Stomach (tissue), 9 donors: ENCODE measurements around the gene OGDH. TPM values are rescaled to one million over a fixed set of nuclear protein-coding genes. Genes with fewer than 3 reads are reported as not detected.

Experiments
- DNase-seq, 2 donors: peaks; one replicate each; pipeline versions ENCODE4 v3.0.0 to v3.0.0-alpha.2; 2013 to 2019
- H3K27ac ChIP-seq, 5 donors: fragments of 200-600 bp in 4 of 5; sonication (generic) in 4 of 5; one replicate each; pipeline ENCODE4 v1.5.1; 2013 to 2019; ENCODE audit warnings: mild to moderate bottlenecking in 1 of 5, moderate library complexity in 1 of 5
- H3K27me3 ChIP-seq, 3 donors: fragments of 200-600 bp; sonication (generic); one replicate each; pipeline ENCODE4 v1.5.1; 2017 to 2019; ENCODE audit warnings: mixed run types in 1 of 3
- H3K36me3 ChIP-seq, 4 donors: fragments of 200-600 bp; sonication (generic); 1 replicate in 3 of 4; 2 replicates in 1 of 4; pipeline ENCODE4 v1.5.1; 2016 to 2019
- H3K4me1 ChIP-seq, 4 donors: fragments of 200-600 bp; sonication (generic); one replicate each; pipeline ENCODE4 v1.5.1; 2016 to 2019
- H3K4me3 ChIP-seq, 4 donors: fragments of 200-600 bp; sonication (generic) in 3 of 4; one replicate each; pipeline ENCODE4 v1.5.1; 2016 to 2019; ENCODE audit warnings: mild to moderate bottlenecking in 1 of 4
- H3K9me3 ChIP-seq, 4 donors: fragments of 200-600 bp; sonication (generic); one replicate each; pipeline ENCODE4 v1.5.1; 2016 to 2019
- CTCF ChIP-seq, 7 experiments: fragments of 450-650 bp in 4 of 7; fragments of 200-600 bp in 3 of 7; sonication (generic) in 3 of 7; IDR thresholded peaks; one replicate each; pipeline ENCODE4 v1.5.1; 2016 to 2019; ENCODE audit warnings: antibody characterized with exemption in 7 of 7, control low read depth in 2 of 7, mild to moderate bottlenecking in 1 of 7
- EP300 ChIP-seq: sonication (generic); formaldehyde crosslinking; IDR thresholded peaks from one replicate; pipeline ENCODE4 v1.6.1; 2017; ENCODE audit warnings: antibody characterized with exemption
- POLR2A ChIP-seq, 4 donors: fragments of 450-650 bp; IDR thresholded peaks; one replicate each; pipeline ENCODE4 v1.6.1; 2016; ENCODE audit warnings: antibody characterized with exemption in 4 of 4, control low read depth in 2 of 4, mild to moderate bottlenecking in 1 of 4, moderate library complexity in 1 of 4
- POLR2AphosphoS5 ChIP-seq, 3 donors: sonication (generic); formaldehyde crosslinking; IDR thresholded peaks; one replicate each; pipeline ENCODE4 v1.6.1; 2016; ENCODE audit warnings: antibody characterized with exemption in 3 of 3
- WGBS, 5 donors: extraction: QIAGEN DNeasy Blood & Tissue Kit in 3 of 5; methylation state at CpG; one replicate each; pipeline versions ENCODE4 v1.1.5 to v1.1.7; 2013 to 2018; 5-methylcytosine and 5-hydroxymethylcytosine counted together
- intact Hi-C: fragments of 100-400 bp; cut with DNase I; formaldehyde crosslinking; loops from one replicate; pipeline ENCODE4 v1.15.1; 2023; ENCODE audit warnings: low total_unique reads
- polyA plus RNA-seq, 3 donors: library from polyadenylated mRNA; stranded (reverse); fragments of 200-250 nt; gene quantifications; one replicate each; pipeline ENCODE4 v1.2.3, GENCODE V29; 2013
- total RNA-seq, 5 donors: library from RNA; depleted of rRNA; stranded (reverse); fragments of >200 nt; gene quantifications; one replicate each; pipeline versions ENCODE4 v1.1.0 to v1.2.3, GENCODE V29; 2014 to 2016
- donor health status: healthy with polysubstance abuse.
- donor health status: Bipolar disorder and iron deficiency.
- donor health status: healthy.

OGDH gene
- total and polyA plus RNA-seq, 8 donors: 19.8 to 92.0 (median 31.3) TPM

- no peaks in the 10 kb centered on the region for H3K9me3 ChIP-seq
- H3K27ac ChIP-seq: peak overlapping the region in 2 of 5 donors; percentile 7 to 28
- H3K36me3 ChIP-seq: peaks cover 61 to 72% (median 70%) of the 10 kb centered on the region in 4 donors
- H3K27me3 ChIP-seq: no peaks in the 10 kb centered on the region
- DNase-seq: peak; percentile 73 to 88
- no peak for TF ChIP-seq POLR2A (IDR thresholded peaks at IDR 0.05)
- TF ChIP-seq EP300: no peak
- TF ChIP-seq CTCF (IDR thresholded peaks at IDR 0.05): peak in 5 of 7 experiments; percentile 89 to 98 (median 97)
- peak in 1 of 3 donors; percentile 60 for TF ChIP-seq POLR2AphosphoS5 (IDR thresholded peaks at IDR 0.05)
- 46 to 63% (median 60%) methylated on average over 7 to 13 of the region's 13 CpGs for WGBS, 5 donors
- H3K4me3 ChIP-seq: no peak overlapping the region
- H3K4me1 ChIP-seq: peaks cover 0 to 18% (median 4%) of the 10 kb centered on the region in 4 donors
- intact Hi-C loops: loop anchor here (10.0 kb wide), 2 partner anchors 70 to 320 kb away; partner anchors contain the start of gene NUDCD3
Observed at GRCh38 chr7:44565097-44565794, 41.2 kb upstream of the OGDH start.

- TF ChIP-seq CTCF (IDR thresholded peaks at IDR 0.05) (peak in 1 of 7 experiments; percentile 21), EP300 (no peak)
- H3K27me3 ChIP-seq: no peaks in the 10 kb centered on the region
- H3K36me3 ChIP-seq: peaks cover 68 to 79% (median 78%) of the 10 kb centered on the region in 4 donors
- peaks cover 0 to 24% (median 4%) of the 10 kb centered on the region in 4 donors for H3K4me1 ChIP-seq
- 71 to 75% (median 73%) methylated on average over 14 to 16 of the region's 16 CpGs for WGBS, 5 donors
- intact Hi-C loops: loop anchor here (10.0 kb wide), 2 partner anchors 71 to 321 kb away; partner anchors contain the start of gene NUDCD3
- no peak for DNase-seq
- no peak overlapping the region for H3K4me3 ChIP-seq
- H3K9me3 ChIP-seq: no peaks in the 10 kb centered on the region
- H3K27ac ChIP-seq: peak overlapping the region in 2 of 5 donors; percentile 7 to 28
Observed at GRCh38 chr7:44565795-44566559, 40.5 kb upstream of the OGDH start.

GRCh38 chr7:44566680-44567079 is 39.7 kb upstream of the OGDH start:
- no peak overlapping the region for H3K4me3 ChIP-seq

More at GRCh38 chr7:44566680-44567079, 39.7 kb upstream of the OGDH start:
- Histone ChIP-seq H3K4me1 (peaks cover 0 to 23% (median 5%) of the 10 kb centered on the region in 4 donors), H3K27ac (no peak overlapping the region), H3K9me3 (no peaks in the 10 kb centered on the region), H3K36me3 (peaks cover 75 to 86% (median 85%) of the 10 kb centered on the region in 4 donors), H3K27me3 (no peaks in the 10 kb centered on the region)
- intact Hi-C loops: loop anchor here (10.0 kb wide), 2 partner anchors 72 to 322 kb away; partner anchors contain the start of gene NUDCD3
- no peak for DNase-seq
- no peak for TF ChIP-seq POLR2AphosphoS5 (IDR thresholded peaks at IDR 0.05)
- no peak for TF ChIP-seq CTCF (IDR thresholded peaks at IDR 0.05)
- TF ChIP-seq POLR2A (IDR thresholded peaks at IDR 0.05): no peak
- TF ChIP-seq EP300: no peak
- 84 to 91% (median 89%) methylated on average over 5 of the region's 5 CpGs for WGBS, 5 donors
